NCI-H2196 treated with DMSO at 0.1 percent for 48 hours (cell line): ENCODE results near the gene DENND5B.
"Not testable (repeated sequence)": the region's sequence is repeated elsewhere in the genome, so short reads cannot be mapped to it uniquely, and the experiment has no call there.

Source experiments
- DNase-seq: peaks from one replicate; lab custom pipeline; 2025; ENCODE audit not compliant: unreplicated experiment; lab: John Stamatoyannopoulos, UW

The DENND5B gene

GRCh38 chr12:31387466-31387865 lies 203.5 kb downstream of the DENND5B start:
- no peak for DNase-seq

- DNase-seq = no peak
Observed at GRCh38 chr12:31387011-31387410, 203.9 kb downstream of the DENND5B start.

GRCh38 chr12:31386364-31386777 lies 204.6 kb downstream of the DENND5B start:
- DNase-seq = no peak

- DNase-seq = not testable (repeated sequence)
Observed at GRCh38 chr12:31377210-31377609, 213.7 kb downstream of the DENND5B start.

GRCh38 chr12:31375422-31375821 lies 215.5 kb downstream of the DENND5B start:
- DNase-seq = not testable (repeated sequence)

GRCh38 chr12:31371256-31371620 lies 219.7 kb downstream of the DENND5B start:
- no peak for DNase-seq

- DNase-seq = no peak
Observed at GRCh38 chr12:31370531-31371255, 220.2 kb downstream of the DENND5B start.

- DNase-seq = no peak
Observed at GRCh38 chr12:31369712-31370521, 221.0 kb downstream of the DENND5B start.

GRCh38 chr12:31368666-31369361 lies 222.1 kb downstream of the DENND5B start:
- DNase-seq = no peak

GRCh38 chr12:31366104-31366621 lies 224.8 kb downstream of the DENND5B start:
- DNase-seq = no peak

GRCh38 chr12:31363831-31364230 lies 227.1 kb downstream of the DENND5B start:
- no peak for DNase-seq

- DNase-seq = no peak
Observed at GRCh38 chr12:31363416-31363809, 227.5 kb downstream of the DENND5B start.

- no peak for DNase-seq
Observed at GRCh38 chr12:31362759-31363415, 228.0 kb downstream of the DENND5B start.

GRCh38 chr12:31362115-31362758 lies 228.7 kb downstream of the DENND5B start:
- peak; percentile 39 for DNase-seq

- DNase-seq = no peak
Observed at GRCh38 chr12:31361730-31362114, 229.2 kb downstream of the DENND5B start.

GRCh38 chr12:31355747-31356107 lies 235.2 kb downstream of the DENND5B start:
- DNase-seq = no peak

- DNase-seq = no peak
Observed at GRCh38 chr12:31353750-31354708, 236.9 kb downstream of the DENND5B start.

- DNase-seq = no peak
Observed at GRCh38 chr12:31346267-31346666, 244.7 kb downstream of the DENND5B start.

- no peak for DNase-seq
Observed at GRCh38 chr12:31343139-31343538, 247.8 kb downstream of the DENND5B start.
